ENCODE measurements around the gene SLC25A45. TPM values are rescaled to one million over a fixed set of nuclear protein-coding genes. Genes with fewer than 3 reads are reported as not detected.

SLC25A45 gene
- total RNA-seq, 2 experiments from 2014 or later = 40.0 to 40.8 TPM

GRCh38 chr11:65357856-65358356, 24.5 kb downstream of the SLC25A45 start:
- Mint-ChIP-seq H3K36me3 (ENCODE audit: low read depth) (peaks cover 8% of the 10 kb centered on the region), H3K9me3 (no peaks in the 10 kb centered on the region), H3K4me1 (ENCODE audit: low read depth) (peaks cover 22% of the 10 kb centered on the region), H3K27me3 (no peaks in the 10 kb centered on the region), H3K4me3 (peak overlapping the region; percentile 17), H3K27ac (no peak overlapping the region)
- Histone ChIP-seq H3K4me3 (ENCODE audit: low read length) (no peak overlapping the region), H3K27me3 (ENCODE audit: control insufficient read depth in 1 of 2, insufficient read depth in 2 of 2, low read length in 2 of 2) (no peaks in the 10 kb centered on the region), H3K27ac (ENCODE audit: low read depth in 1 of 2, low read length in 2 of 2) (no peak overlapping the region), H3K9me3 (ENCODE audit: control insufficient read depth in 1 of 2, insufficient read depth in 1 of 2, low read length in 2 of 2) (no peaks in the 10 kb centered on the region), H3K4me1 (ENCODE audit: insufficient read depth, low read length) (peaks cover 20% of the 10 kb centered on the region), H3K36me3 (ENCODE audit: insufficient read depth, low read length) (no peaks in the 10 kb centered on the region)
- TF ChIP-seq CTCF (IDR thresholded peaks at IDR 0.05) = no peak
- no peak for ATAC-seq (ENCODE audit: poor library complexity)
- intact Hi-C loops (cut with DNase I, micrococcal nuclease) = no loop called here
- ChIA-PET POLR2A (interaction anchor here (1.3 to 3.0 kb wide), 2 partner anchors 141 to 149 kb away, joined by 4 to 19 read pairs; partner anchors contain the start of gene MALAT1), CTCF (interaction anchor here (0.6 kb wide), 1 partner anchor 98 kb away, joined by 3 read pairs; no protein-coding TSS in a partner anchor)
- no peak for DNase-seq

- H3K9me3 Mint-ChIP-seq = no peaks in the 10 kb centered on the region
- H3K27ac ChIP-seq (ENCODE audit: low read depth in 1 of 2, low read length in 2 of 2) = no peak overlapping the region
- peaks cover 18% of the 10 kb centered on the region for H3K4me1 Mint-ChIP-seq (ENCODE audit: low read depth)
- no peak for ATAC-seq (ENCODE audit: poor library complexity)
- ChIA-PET CTCF (interaction anchor here (0.6 to 2.2 kb wide), 2 partner anchors 23 to 27 kb away, joined by 3 to 9 read pairs; partner anchors contain the start of gene DPF2), POLR2A (interaction anchor here (0.8 to 3.0 kb wide), 7 partner anchors 41 to 258 kb away, joined by 3 to 19 read pairs (median 4); partner anchors contain the start of genes CDC42EP2, MALAT1, MAP3K11 and POLA2)
- intact Hi-C loops (cut with DNase I, micrococcal nuclease) = no loop called here
- H3K27me3 Mint-ChIP-seq = no peaks in the 10 kb centered on the region
- H3K27me3 ChIP-seq (ENCODE audit: control insufficient read depth in 1 of 2, insufficient read depth in 2 of 2, low read length in 2 of 2) = no peaks in the 10 kb centered on the region
- H3K36me3 ChIP-seq (ENCODE audit: insufficient read depth, low read length) = peaks cover 13% of the 10 kb centered on the region
- peaks cover 20% of the 10 kb centered on the region for H3K4me1 ChIP-seq (ENCODE audit: insufficient read depth, low read length)
- peaks cover 23% of the 10 kb centered on the region for H3K36me3 Mint-ChIP-seq (ENCODE audit: low read depth)
- TF ChIP-seq CTCF (IDR thresholded peaks at IDR 0.05) = no peak
- no peak overlapping the region for H3K27ac Mint-ChIP-seq
- peak overlapping the region; percentile 75 for H3K4me3 Mint-ChIP-seq
- H3K9me3 ChIP-seq (ENCODE audit: control insufficient read depth in 1 of 2, insufficient read depth in 1 of 2, low read length in 2 of 2) = no peaks in the 10 kb centered on the region
- no peak overlapping the region for H3K4me3 ChIP-seq (ENCODE audit: low read length)
- no peak for DNase-seq
Observed at GRCh38 chr11:65356394-65356972, 26.0 kb downstream of the SLC25A45 start.

GRCh38 chr11:65355776-65356393, 26.6 kb downstream of the SLC25A45 start:
- intact Hi-C loops (cut with DNase I, micrococcal nuclease) = no loop called here
- H3K36me3 Mint-ChIP-seq (ENCODE audit: low read depth) = peaks cover 29% of the 10 kb centered on the region
- POLR2A ChIA-PET = interaction anchor here (0.8 to 3.0 kb wide), 7 partner anchors 19 to 259 kb away, joined by 4 to 19 read pairs (median 4); partner anchors contain the start of genes CDC42EP2, MALAT1, MAP3K11 and POLA2
- no peak for TF ChIP-seq CTCF (IDR thresholded peaks at IDR 0.05)
- Histone ChIP-seq H3K27ac (ENCODE audit: low read depth in 1 of 2, low read length in 2 of 2) (no peak overlapping the region), H3K27me3 (ENCODE audit: control insufficient read depth in 1 of 2, insufficient read depth in 2 of 2, low read length in 2 of 2) (no peaks in the 10 kb centered on the region), H3K4me1 (ENCODE audit: insufficient read depth, low read length) (peaks cover 20% of the 10 kb centered on the region), H3K4me3 (ENCODE audit: low read length) (peak overlapping the region; percentile 61), H3K36me3 (ENCODE audit: insufficient read depth, low read length) (peaks cover 19% of the 10 kb centered on the region), H3K9me3 (ENCODE audit: control insufficient read depth in 1 of 2, insufficient read depth in 1 of 2, low read length in 2 of 2) (no peaks in the 10 kb centered on the region)
- H3K4me3 Mint-ChIP-seq = peak overlapping the region; percentile 97
- H3K4me1 Mint-ChIP-seq (ENCODE audit: low read depth) = peaks cover 18% of the 10 kb centered on the region
- H3K9me3 Mint-ChIP-seq = no peaks in the 10 kb centered on the region
- ATAC-seq (ENCODE audit: poor library complexity) (no peak), DNase-seq (peak in 1 of 14 experiments; percentile 43)
- CTCF ChIA-PET = interaction anchor here (0.6 to 2.2 kb wide), 4 partner anchors 22 to 45 kb away, joined by 3 to 9 read pairs (median 3); partner anchors contain the start of genes DPF2 and SLC25A45
- H3K27ac Mint-ChIP-seq = peak overlapping the region; percentile 79
- no peaks in the 10 kb centered on the region for H3K27me3 Mint-ChIP-seq

Data from CD4-positive, alpha-beta T cell (primary cell).